Retina (tissue), 1 donor: Measurements from ENCODE around the gene MISP.

Source experiments
- DNase-seq: peaks from one replicate; pipeline ENCODE4 v3.0.0-alpha.2; 2016

The MISP gene

GRCh38 chr19:747432-748273 lies 3.3 kb upstream of the MISP start:
- DNase-seq, result no peak

GRCh38 chr19:748274-748598 lies 2.7 kb upstream of the MISP start:
- DNase-seq, result no peak

- DNase-seq, result no peak
Measured at GRCh38 chr19:749811-750210, 1.1 kb upstream of the MISP start.

GRCh38 chr19:751501-752341 lies 809 bp downstream of the MISP start:
- no peak for DNase-seq

DNA sequence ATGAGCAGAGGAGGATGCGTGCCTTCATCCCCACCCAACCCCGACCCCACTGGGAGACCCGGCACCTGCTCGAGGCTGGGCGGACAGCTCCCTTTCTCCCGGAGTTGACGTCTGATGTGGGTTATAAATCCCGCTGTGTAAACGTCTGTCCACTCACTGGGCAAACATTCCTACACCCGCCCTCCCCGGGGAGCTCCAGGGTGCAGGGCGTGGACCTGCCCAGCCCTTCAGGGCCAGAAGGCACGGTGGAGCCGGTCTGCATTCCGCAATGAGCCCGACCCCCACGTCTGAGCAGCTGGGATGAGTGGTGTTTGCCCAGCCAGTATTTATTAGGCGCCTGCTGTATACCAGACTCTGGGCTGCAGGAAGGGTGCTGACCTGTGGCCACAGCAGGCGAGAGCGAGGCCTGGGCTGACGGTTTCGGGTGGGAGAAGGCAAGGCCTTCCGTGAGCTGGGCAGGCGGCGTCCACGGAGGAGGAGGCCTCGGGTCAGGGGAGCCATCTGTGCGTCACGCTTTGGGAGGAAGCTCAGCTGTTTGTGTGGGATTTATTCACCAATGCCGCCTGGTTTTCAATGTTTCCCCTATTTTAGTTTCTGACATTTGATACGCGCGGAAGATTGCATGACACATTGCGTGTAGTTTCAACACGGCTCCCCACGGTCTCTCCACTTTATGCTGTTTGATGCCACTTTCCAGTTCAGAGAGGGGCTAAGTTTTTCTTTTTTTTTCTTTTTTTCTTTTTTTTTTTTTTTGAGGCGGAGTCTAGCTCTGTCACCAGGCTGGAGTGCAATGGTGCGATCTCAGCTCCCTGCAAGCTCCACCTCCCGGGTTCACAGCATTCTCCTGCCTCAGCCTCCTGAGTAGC lies 2.0 kb downstream of the MISP start:
- DNase-seq, result peak; percentile 43

- DNase-seq, result no peak
Measured at GRCh38 chr19:754530-754929, 3.6 kb downstream of the MISP start.

DNA sequence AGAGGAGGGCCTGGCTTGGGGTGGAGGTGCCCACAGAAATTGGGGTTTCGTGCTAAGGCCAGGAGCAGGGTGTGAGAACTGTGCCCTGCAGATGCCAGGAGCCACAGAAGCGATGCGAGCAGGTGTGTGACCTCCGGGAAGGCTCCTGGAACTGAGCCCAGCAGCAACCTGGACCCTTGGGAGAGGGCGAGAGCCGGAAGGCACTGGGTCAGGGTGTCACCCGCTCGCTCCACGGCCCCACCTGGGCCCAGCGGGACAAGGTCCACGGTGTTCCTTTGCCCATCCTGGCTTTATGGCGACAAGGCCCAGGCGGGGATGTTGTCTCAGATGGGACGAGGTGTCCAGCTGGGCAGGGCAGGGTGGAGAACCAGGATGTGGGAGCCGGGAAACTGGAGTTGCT lies 4.2 kb downstream of the MISP start:
- DNase-seq, result no peak

GRCh38 chr19:756236-756635 lies 5.3 kb downstream of the MISP start:
- no peak for DNase-seq

DNA sequence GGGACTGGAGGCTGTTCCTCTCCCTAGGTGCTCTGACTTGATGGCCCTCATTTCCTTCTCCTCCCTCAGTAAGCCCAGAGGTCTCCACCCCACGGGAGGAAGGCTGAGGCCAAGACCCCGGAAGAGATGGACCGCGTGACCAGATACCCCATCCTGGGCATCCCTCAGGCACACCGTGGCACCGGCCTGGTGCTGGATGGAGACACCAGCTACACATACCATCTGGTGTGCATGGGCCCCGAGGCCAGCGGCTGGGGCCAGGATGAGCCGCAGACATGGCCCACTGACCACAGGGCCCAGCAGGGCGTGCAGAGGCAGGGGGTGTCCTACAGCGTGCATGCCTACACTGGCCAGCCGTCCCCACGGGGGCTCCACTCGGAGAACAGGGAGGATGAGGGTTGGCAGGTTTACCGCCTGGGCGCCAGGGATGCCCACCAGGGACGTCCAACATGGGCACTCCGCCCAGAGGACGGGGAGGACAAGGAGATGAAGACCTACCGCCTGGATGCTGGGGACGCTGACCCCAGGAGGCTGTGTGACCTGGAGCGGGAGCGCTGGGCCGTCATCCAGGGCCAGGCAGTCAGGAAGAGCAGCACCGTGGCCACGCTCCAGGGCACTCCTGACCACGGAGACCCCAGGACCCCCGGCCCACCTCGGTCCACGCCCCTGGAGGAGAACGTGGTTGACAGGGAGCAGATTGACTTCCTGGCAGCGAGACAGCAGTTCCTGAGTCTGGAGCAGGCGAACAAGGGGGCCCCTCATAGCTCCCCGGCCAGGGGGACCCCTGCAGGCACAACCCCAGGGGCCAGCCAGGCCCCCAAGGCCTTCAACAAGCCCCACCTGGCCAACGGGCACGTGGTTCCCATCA lies 6.1 kb downstream of the MISP start:
- no peak for DNase-seq

DNA sequence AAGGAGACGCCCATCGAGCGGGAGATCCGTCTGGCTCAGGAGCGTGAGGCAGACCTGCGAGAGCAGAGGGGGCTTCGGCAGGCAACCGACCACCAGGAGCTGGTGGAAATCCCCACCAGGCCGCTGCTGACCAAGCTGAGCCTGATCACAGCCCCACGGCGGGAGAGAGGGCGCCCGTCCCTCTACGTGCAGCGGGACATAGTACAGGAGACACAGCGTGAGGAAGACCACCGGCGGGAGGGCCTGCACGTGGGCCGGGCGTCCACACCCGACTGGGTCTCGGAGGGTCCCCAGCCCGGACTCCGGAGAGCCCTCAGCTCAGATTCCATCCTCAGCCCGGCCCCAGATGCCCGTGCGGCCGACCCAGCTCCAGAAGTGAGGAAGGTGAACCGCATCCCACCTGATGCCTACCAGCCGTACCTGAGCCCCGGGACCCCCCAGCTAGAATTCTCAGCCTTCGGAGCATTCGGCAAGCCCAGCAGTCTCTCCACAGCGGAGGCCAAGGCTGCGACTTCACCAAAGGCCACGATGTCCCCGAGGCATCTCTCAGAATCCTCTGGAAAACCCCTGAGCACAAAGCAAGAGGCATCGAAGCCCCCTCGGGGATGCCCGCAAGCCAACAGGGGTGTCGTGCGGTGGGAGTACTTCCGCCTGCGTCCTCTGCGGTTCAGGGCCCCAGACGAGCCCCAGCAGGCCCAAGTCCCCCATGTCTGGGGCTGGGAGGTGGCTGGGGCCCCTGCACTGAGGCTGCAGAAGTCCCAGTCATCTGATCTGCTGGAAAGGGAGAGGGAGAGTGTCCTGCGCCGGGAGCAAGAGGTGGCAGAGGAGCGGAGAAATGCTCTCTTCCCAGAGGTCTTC lies 7.1 kb downstream of the MISP start:
- DNase-seq, result no peak

DNA sequence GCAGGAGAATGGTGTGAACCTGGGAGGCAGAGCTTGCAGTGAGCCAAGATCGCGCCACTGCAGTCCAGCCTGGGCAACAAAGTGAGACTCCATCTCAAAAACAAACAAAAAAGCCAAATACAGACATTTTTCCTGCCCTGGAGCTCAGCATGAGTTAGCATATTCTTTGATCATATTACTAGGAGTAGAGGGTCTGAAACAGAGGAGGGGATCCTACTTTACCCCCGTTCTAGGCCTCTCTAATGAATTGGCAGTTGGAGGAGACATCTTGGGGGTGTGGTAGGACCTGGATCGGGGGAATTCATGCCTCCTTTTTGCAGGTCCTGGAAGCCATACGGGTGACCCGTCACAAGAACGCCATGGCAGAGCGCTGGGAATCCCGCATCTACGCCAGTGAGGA lies 12.3 kb downstream of the MISP start:
- DNase-seq, result no peak

- no peak for DNase-seq
Measured at GRCh38 chr19:763869-764268, 13.0 kb downstream of the MISP start.

DNA sequence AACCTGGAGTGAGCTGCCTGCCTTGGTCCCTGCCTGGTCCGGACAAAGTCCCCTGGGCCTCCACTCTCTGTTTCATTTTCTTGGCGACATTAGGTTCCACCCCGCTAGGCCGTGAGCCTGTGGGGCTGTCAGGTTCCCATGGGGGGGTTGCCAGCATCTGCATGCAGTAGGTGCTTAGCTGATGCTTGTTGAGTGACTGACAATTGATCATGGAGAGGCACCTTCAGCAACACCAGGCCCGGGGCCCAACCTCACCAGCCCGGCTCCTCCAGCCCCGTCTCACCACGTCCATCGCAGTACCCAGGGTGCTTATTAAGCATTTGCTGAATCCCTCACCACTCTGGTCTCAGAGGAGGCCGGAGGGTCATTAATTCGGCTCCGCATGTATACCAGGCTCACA lies 13.4 kb downstream of the MISP start:
- no peak for DNase-seq

DNA sequence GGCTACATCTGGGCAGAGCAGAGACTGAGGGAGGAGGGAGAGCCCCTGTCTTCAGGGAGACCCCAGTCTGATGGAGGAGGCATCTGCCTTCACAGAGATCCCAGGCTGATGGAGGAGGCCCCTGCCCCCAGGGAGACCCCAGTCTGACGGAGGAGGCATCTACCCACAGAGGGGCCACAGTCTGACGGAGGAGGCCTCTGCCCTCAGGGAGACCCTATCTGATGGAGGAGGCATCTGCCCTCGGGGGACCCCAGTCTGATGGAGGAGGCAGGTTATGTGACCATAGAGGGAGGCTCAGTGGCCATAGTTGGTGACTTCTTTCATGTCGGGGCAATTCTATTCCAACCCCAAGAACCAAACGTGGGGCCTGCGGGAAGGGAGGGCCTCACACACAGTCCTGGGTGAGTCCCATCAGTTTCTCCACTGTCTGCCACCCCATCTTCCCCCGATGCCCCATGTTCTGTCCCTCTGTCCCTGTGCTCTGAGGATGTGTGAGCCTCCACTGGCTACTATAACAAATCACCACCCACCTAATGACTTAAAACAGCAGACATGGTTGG lies 14.3 kb downstream of the MISP start:
- no peak for DNase-seq

DNA sequence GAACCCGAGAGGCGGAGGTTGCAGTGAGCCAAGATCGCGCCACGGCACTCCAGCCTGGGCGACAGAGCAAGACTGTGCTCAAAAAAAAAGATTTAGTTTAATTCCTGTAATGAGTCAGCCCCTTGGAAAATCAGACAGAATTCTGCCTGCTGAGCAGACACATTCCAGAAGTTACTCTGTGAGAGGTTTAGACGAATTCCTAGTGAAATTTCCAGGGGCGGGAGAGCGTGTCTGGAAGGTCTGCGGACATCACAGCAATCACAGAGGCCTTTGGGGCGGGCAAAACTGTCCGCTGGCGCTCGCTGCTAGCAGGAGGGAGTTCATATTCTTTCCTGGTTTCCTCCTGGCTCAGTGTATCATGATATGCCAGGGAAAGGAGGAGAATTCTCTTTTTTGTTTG lies 17.5 kb downstream of the MISP start:
- no peak for DNase-seq

GRCh38 chr19:769616-770015 lies 18.7 kb downstream of the MISP start:
- DNase-seq, result no peak

DNA sequence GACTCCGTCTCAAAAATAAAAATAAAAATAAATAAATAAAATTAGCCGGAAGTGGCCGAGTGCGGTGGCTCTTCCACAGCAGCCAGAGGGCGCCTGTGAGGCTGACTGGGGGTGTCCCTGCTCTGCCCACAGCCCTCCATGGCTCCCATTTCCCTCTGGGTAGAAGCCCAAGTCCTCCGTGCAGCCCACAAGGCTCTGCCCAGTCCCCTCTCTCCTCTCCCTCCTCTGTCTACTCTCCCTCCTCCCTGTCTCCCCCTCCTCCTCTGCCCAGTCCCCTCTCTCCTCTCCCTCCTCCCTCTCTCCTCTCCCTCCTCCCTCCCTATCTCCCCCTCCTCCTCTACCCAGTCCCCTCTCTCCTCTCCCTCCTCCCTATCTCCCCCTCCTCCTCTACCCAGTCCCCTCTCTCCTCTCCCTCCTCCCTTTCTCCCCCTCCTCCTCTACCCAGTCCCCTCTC lies 20.4 kb downstream of the MISP start:
- no peak for DNase-seq

DNA sequence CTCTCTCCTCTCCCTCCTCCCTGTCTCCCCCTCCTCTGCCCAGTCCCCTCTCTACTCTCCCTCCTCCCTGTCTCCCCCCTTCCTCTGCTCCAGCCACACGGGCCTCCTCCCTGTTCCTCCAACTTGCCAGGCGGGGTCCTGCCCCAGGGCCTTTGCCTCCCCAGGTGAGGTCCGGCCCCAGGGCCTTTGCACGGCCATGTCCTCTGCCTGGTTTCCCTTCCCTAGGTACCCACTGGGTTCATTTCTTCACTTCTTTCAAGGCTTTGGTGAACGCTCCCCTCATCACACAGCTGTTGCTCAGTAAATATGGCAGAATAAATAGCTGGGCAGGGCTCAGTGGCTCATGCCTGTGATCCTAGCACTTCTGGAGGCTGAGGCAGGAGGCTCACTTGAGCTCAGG lies 21.2 kb downstream of the MISP start:
- no peak for DNase-seq

DNA sequence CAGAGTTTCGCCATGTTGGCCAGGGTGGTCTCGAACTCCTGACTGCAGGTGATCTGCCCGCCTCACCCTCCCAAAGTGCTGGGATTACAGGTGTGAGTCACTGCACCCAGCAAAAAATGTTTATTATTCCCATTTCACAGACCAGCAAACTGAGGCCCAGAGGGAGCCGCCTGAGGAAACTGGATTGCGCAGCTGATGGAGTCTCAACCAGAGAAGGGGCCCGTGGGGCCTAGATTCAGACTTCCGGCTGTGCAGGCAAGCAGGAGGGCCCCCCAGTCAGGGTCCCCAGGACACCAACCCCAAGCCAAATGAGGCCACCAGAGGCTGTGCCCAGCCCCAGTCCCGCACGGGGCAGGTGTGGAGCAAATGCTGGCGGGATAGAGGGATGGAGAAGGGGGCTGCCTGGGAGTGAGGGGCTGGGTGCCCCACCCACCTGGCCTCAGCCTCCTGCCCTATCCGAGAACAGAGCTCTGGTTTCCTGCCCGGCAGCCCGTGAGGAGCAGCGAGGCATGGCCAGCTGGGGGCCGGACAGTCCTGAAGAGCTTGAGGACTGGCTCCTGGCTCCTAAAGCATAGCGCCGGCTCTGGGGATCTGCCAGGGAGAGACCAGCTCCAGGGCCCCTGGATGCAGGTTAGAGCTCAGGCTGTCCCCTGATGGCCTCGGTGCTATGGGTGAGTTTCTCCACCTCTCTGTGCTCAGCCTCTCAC lies 22.0 kb downstream of the MISP start:
- DNase-seq, result no peak

- peak; percentile 39 for DNase-seq
Measured at GRCh38 chr19:776549-776948, 25.6 kb downstream of the MISP start.
